PC-3 (cell line): ENCODE measurements around the gene TH.

ENCODE experiments used
- CTCF ChIP-seq: fragments of 300-600 bp; sonication (generic); conservative IDR thresholded peaks from 2 replicates; pipeline ENCODE4 v1.5.1; 2017; ENCODE audit warnings: antibody characterized with exemption, low read depth, mild to moderate bottlenecking, low read length
- EZH2 ChIP-seq: fragments of 300-600 bp; sonication (generic); IDR thresholded peaks from one replicate; pipeline ENCODE4 v1.6.1; 2017; ENCODE audit warnings: antibody characterized with exemption, mild to moderate bottlenecking, low read length; ENCODE audit not compliant: unreplicated experiment
- EZH2phosphoT487 ChIP-seq: fragments of 300-600 bp; sonication (generic); IDR thresholded peaks from 2 replicates; pipeline ENCODE4 v1.6.1; 2018; ENCODE audit warnings: mild to moderate bottlenecking, antibody characterized with exemption, low read length, borderline replicate concordance

GRCh38 chr11:2176389-2176900 is 4.8 kb upstream of the TH start:
- TF ChIP-seq CTCF, result no peak
- no peak for TF ChIP-seq EZH2
- no peak for TF ChIP-seq EZH2phosphoT487
